HEK293T (cell line): Measurements from ENCODE around the gene TM7SF2.
"Not testable (repeated sequence)": the region's sequence is repeated elsewhere in the genome, so short reads cannot be mapped to it uniquely, and the experiment has no call there.

Experiments
- CTCF ChIA-PET: fragments of 350-600 bp; formaldehyde crosslinking; extraction: SDS; loops from one replicate; lab custom pipeline; 2021; ENCODE audit warnings: antibody characterized with exemption, inconsistent platforms; lab: Yijun Ruan, JAX
- POLR2A ChIA-PET: fragments of 350-600 bp; formaldehyde crosslinking; extraction: SDS; loops from one replicate; lab custom pipeline; 2020; ENCODE audit warnings: antibody characterized with exemption, inconsistent platforms; lab: Yijun Ruan, JAX
- DNase-seq: peaks from one replicate; pipeline ENCODE4 v3.0.0; 2012; ENCODE audit warnings: mixed read lengths; ENCODE audit errors: extremely low spot score
- ARNT ChIP-seq: fragments of 450-650 bp; IDR thresholded peaks from 2 replicates; pipeline ENCODE4 v1.6.1; 2017; ENCODE audit warnings: mild to moderate bottlenecking
- BHLHE40 ChIP-seq: fragments of 450-650 bp; IDR thresholded peaks from 2 replicates; pipeline ENCODE4 v1.6.1; 2016; ENCODE audit warnings: mild to moderate bottlenecking, moderate library complexity, borderline replicate concordance
- CTBP1 ChIP-seq: fragments of 450-650 bp; IDR thresholded peaks from 2 replicates; pipeline ENCODE4 v1.6.1; 2016; ENCODE audit warnings: borderline replicate concordance
- ELF4 ChIP-seq: fragments of 450-650 bp; IDR thresholded peaks from 2 replicates; pipeline ENCODE4 v1.6.1; 2017; ENCODE audit warnings: antibody characterized with exemption
- FOXA1 ChIP-seq: fragments of 450-650 bp; IDR thresholded peaks from 2 replicates; pipeline ENCODE4 v1.6.1; 2016; ENCODE audit warnings: mild to moderate bottlenecking
- FOXK2 ChIP-seq: fragments of 450-650 bp; IDR thresholded peaks from 2 replicates; pipeline ENCODE4 v1.6.1; 2016; ENCODE audit warnings: mild to moderate bottlenecking
- HDGF ChIP-seq: fragments of 450-650 bp; IDR thresholded peaks from 2 replicates; pipeline ENCODE4 v1.6.1; 2017; ENCODE audit warnings: antibody characterized with exemption, borderline replicate concordance
- L3MBTL2 ChIP-seq: fragments of 450-650 bp; conservative IDR thresholded peaks from 2 replicates; pipeline ENCODE4 v1.6.1; 2016; ENCODE audit warnings: mild to moderate bottlenecking
- LEF1 ChIP-seq: fragments of 450-650 bp; IDR thresholded peaks from 2 replicates; pipeline ENCODE4 v1.6.1; 2017; ENCODE audit warnings: mild to moderate bottlenecking, borderline replicate concordance
- NFRKB ChIP-seq: fragments of 450-650 bp; IDR thresholded peaks from 2 replicates; pipeline ENCODE4 v1.6.1; 2016; ENCODE audit warnings: mild to moderate bottlenecking, moderate library complexity
- PKNOX1 ChIP-seq: fragments of 450-650 bp; IDR thresholded peaks from 2 replicates; pipeline ENCODE4 v1.6.1; 2016
- SP1 ChIP-seq: fragments of 450-650 bp; IDR thresholded peaks from 2 replicates; pipeline ENCODE4 v1.6.1; 2017
- SUZ12 ChIP-seq: fragments of 450-650 bp; IDR thresholded peaks from 2 replicates; pipeline ENCODE4 v1.6.1; 2016; ENCODE audit warnings: mild to moderate bottlenecking
- TARDBP ChIP-seq: fragments of 450-650 bp; IDR thresholded peaks from 2 replicates; pipeline ENCODE4 v1.6.1; 2016
- ZNF384 ChIP-seq: fragments of 450-650 bp; IDR thresholded peaks from 2 replicates; pipeline ENCODE4 v1.6.1; 2016

The TM7SF2 gene

GRCh38 chr11:65117206-65118096 is 5.8 kb downstream of the TM7SF2 start, which contains the start of gene ZNHIT2:
TSS of gene ZNHIT2 (minus strand) at chr11:65117701. CDS start at chr11:65117653, 48 bp downstream.
- DNase-seq, result peak; percentile 92
- TF ChIP-seq FOXA1 (no peak), ARNT (no peak), NFRKB (no peak), SUZ12 (no peak), ELF4 (peak; percentile 43)
- ChIA-PET CTCF (interaction anchor here (0.6 to 1.1 kb wide), 4 partner anchors 34 to 229 kb away, joined by 3 to 8 read pairs (median 4); partner anchors contain the start of gene CDCA5), POLR2A (interaction anchor here (0.9 to 2.5 kb wide), 12 partner anchors 11 to 315 kb away, joined by 3 to 13 read pairs (median 3); partner anchors contain the start of genes CAPN1, POLA2, SAC3D1 and SYVN1)

GRCh38 chr11:65118097-65118837 is 6.6 kb downstream of the TM7SF2 start:
- POLR2A ChIA-PET, result interaction anchor here (0.9 to 2.5 kb wide), 8 partner anchors 10 to 316 kb away, joined by 3 to 13 read pairs (median 4); partner anchors contain the start of genes CAPN1 and SYVN1
- no peak for DNase-seq
- CTCF ChIA-PET, result interaction anchor here (0.5 to 0.7 kb wide), 2 partner anchors 12 to 42 kb away, joined by 3 read pairs; no protein-coding TSS in a partner anchor
- TF ChIP-seq HDGF (no peak), ELF4 (no peak), LEF1 (no peak), PKNOX1 (no peak)

GRCh38 chr11:65118891-65119669 is 7.4 kb downstream of the TM7SF2 start:
- DNase-seq, result not testable (repeated sequence)
- CTCF ChIA-PET, result interaction anchor here (0.5 to 0.7 kb wide), 2 partner anchors 13 to 43 kb away, joined by 3 read pairs; no protein-coding TSS in a partner anchor
- POLR2A ChIA-PET, result interaction anchor here (1.0 to 2.5 kb wide), 2 partner anchors 16 to 238 kb away, joined by 3 to 13 read pairs; partner anchors contain the start of gene SYVN1

- TF ChIP-seq SUZ12, result no peak
- TF ChIP-seq L3MBTL2, result no peak
- TF ChIP-seq FOXK2, result no peak
- TF ChIP-seq ELF4, result no peak
- TF ChIP-seq NFRKB, result no peak
- TF ChIP-seq ARNT, result no peak
- TF ChIP-seq ZNF384, result no peak
- no peak for DNase-seq
- ChIA-PET CTCF (no interaction called here), POLR2A (interaction anchor here (1.0 to 3.7 kb wide), 2 partner anchors 15 to 239 kb away, joined by 3 to 56 read pairs; partner anchors contain the start of gene SYVN1)
These were observed 8.0 kb downstream of the TM7SF2 start for GRCh38 chr11:65119670-65119995.

- ChIA-PET CTCF (no interaction called here), POLR2A (interaction anchor here (1.6 to 3.7 kb wide), 3 partner anchors 11 to 106 kb away, joined by 8 to 56 read pairs (median 13); partner anchors contain the start of genes ARL2 and SYVN1)
These were observed 9.2 kb downstream of the TM7SF2 start for GRCh38 chr11:65120831-65121230.

GRCh38 chr11:65121447-65121864 is 9.8 kb downstream of the TM7SF2 start:
- POLR2A ChIA-PET, result interaction anchor here (0.8 to 3.7 kb wide), 24 partner anchors 8 to 249 kb away, joined by 3 to 56 read pairs (median 4); partner anchors contain the start of genes ARL2, CAPN1, CDCA5 and DPF2
- no peak for TF ChIP-seq SP1
- DNase-seq, result no peak
- CTCF ChIA-PET, result no interaction called here

More at GRCh38 chr11:65120831-65121230, 9.2 kb downstream of the TM7SF2 start:
- TF ChIP-seq BHLHE40 (no peak), SP1 (no peak), SUZ12 (no peak), FOXK2 (no peak), FOXA1 (no peak), NFRKB (no peak), TARDBP (no peak), ZNF384 (no peak), CTBP1 (no peak), HDGF (no peak), ELF4 (no peak), L3MBTL2 (no peak), LEF1 (no peak)
- no peak for DNase-seq
